ENCODE measurements around the gene ADM5. TPM values are rescaled to one million over a fixed set of nuclear protein-coding genes. Genes with fewer than 3 reads are reported as not detected.

Gene ADM5, protein sequence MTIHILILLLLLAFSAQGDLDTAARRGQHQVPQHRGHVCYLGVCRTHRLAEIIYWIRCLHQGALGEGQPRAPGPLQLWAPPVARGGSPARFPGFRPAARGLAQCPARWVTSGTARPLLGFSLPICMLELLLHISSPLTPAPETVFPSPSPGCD
- total RNA-seq: under 0.01 and 0.78 TPM in 2 replicates

GRCh38 chr19:49689133-49690078 is at the start of gene ADM5:
ADM5 (plus strand) TSS chr19:49689594; CDS start chr19:49689838, 244 bp downstream.

DNA sequence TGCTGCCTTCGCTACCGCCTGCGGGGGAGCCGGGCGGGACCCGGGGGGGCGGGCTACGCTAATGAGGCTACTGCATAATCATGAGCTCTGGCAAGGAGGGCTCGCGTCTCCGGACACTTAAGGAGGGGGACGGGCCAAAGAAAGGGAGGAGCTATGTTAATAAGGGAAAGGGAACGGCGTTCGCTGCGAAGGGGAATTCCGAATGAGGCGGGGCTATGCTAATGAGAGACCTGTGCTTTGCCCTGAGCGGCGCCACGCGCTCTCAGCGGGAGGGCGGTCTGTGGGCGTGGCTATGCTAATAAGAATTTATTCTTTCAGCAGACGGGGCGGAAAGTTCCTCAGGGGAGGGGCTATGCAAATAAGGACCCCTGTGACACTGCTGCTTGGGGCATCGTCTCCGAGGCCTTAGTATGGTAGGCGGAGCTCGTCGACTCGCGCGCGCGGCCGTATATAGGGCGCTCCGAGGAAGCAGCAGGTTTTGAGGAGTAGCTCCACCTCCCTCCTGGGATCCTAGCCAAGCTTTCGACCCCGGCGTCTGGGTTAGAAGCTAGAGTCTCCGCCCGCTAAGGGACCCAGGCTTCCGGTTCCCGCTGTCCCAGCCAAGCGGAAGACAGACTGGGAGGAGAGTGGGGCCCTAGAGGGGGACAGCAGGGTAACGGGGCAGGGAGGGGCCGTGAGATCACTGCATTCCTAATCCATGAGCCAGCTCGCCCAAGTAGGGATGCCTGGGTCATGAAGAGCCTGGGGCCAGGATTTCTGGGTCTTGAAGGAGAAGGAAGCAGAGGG is 49.1 kb upstream of the ADM5 start, which contains the start of gene RRAS:
RRAS (minus strand) TSS at position 31 of the 786 bp plus-strand sequence. CDS start 45 bp downstream, outside the sequence.

DNA sequence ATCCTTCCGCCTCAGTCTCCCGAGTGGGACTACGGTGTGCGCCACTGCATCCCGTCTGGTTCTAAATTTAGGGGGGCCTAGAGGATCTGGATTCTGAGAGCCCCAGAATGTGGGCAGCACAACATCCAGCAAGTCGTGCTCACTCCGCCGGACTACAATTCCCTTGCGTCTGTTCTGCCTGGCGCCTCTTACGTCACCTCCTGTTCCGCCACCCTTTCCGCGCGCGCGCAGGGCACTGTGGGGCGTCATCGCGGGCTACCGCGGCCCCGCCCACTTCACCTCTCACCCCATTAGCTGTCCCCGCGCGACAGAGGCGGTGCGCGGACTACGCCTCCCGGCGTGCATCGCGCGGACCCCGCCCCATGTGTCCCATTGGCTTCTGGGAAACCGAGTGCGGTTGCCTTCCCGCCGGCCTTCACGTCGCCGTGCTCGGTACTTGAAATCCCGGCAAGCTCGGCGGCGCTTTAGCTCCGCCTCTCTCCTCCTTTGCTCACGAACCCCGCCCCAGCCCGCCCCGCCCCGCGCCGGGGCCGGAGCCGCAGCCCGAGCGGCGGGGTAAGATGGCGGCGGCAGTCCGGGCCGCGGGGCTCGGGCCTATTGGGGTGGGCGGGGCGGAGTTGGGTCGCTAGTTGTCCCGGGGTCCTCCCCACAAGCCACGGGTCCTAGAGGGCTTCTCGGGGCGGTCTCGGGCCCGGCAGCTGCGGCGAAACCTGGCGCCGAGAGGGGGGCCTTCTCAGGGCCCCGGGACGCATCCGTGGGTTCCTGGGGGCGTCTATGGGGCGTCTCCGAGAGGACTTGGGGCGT is 47.5 kb upstream of the ADM5 start, which contains the start of gene SCAF1:
SCAF1 (plus strand) TSS at position 522 of the 804 bp plus-strand sequence. CDS start 2,818 bp downstream, outside the sequence.

DNA sequence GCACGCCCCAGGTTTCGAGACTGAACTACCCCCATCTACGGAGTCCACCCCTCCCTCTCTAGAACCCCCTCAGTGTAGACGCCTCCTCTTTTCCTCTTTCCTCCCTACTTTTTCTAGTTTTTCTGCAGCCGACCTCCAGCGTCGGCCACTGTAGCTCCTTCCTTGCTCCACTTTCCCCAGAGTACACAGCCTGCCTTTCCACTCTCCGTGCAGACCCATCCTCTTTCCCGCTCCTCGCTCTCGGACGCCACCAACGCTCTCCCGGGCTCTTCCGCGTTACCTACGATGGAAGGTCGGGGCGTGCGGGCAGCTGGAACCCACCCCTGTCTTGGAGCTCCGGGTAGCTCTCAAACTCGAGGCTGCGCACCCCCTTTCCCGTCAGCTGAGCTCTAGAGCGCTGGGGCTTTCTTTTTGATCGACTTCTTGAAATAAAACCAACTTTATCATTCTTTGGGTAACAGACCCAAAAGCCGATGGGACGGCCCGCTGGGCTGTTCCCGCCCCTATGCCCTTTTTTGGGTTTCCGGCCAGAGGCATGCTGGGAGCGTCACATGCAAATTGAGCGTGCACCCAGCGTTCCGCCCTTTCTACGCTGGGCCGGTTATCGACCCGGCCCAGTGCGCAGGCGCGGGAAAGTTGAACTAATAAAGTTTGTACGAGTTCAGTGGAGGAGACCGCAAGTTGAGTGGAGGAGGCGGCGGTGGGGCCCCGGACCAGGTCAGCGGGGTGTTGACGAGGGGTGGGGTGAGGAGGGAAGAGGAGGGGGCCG is 23.9 kb upstream of the ADM5 start, which contains the start of the genes BCL2L12 and IRF3:
BCL2L12 (plus strand) TSS at position 583 of the 769 bp plus-strand sequence. CDS start 760 bp downstream, outside the sequence.
IRF3 (minus strand) TSS at position 507 of the 769 bp plus-strand sequence. CDS start 1,019 bp downstream, outside the sequence.

GRCh38 chr19:49677231-49677900 is 12.0 kb upstream of the ADM5 start, which contains the start of gene PRMT1:
PRMT1 (plus strand) TSS chr19:49677271; CDS start chr19:49677281, 10 bp downstream.

DNA sequence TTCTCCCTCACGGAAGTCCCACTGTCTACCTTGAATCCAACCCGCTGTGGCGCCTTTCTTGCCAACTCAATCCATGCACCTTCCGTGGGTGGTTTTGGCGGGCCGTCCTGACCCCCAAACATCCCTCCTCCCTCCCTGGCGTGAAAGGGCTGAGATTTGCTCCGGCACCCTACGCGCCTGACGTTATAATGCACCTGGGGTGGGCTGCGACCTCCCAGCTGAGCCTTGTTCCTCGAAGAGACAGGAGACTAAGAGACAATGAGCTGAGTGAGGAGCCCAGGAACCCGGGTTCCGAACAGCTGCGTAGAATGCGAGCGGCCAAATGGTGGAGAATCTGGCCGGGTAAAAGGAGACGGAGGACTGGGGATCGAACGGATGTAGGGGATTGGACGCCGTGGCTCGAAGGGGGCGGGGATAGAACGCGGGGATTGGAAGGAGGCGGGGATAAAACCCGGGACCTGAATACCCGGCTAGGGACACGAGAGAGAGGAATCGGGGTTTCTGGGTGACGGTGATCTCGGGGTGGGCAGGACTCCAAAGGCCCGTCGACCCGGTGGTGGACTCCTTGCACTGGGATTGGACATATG is 1.4 kb downstream of the ADM5 start, which contains the start of gene CPT1C:
CPT1C (plus strand) TSS at position 461 of the 587 bp plus-strand sequence. CDS start 1,137 bp downstream, outside the sequence.

Other genes starting within 250 kb of the ADM5 start
- gene SLC17A7, start 248.1 kb upstream of the ADM5 start, total RNA-seq: 0.21 TPM in 1 of 2 replicates, not detected in the other
- gene PIH1D1, start 237.8 kb upstream of the ADM5 start, total RNA-seq: 69.4 and 70.3 TPM in 2 replicates
- 17.7 and 27.3 TPM in 2 replicates for gene ALDH16A1, start 236.4 kb upstream of the ADM5 start, total RNA-seq
- gene FLT3LG, start 215.4 kb upstream of the ADM5 start, total RNA-seq: 0.34 and 1.00 TPM in 2 replicates
- gene RPL13A, start 202.0 kb upstream of the ADM5 start, total RNA-seq: 2,080 and 4,704 TPM in 2 replicates
- 1,866 and 3,662 TPM in 2 replicates for gene RPS11, start 193.2 kb upstream of the ADM5 start, total RNA-seq
- 10.8 and 13.0 TPM in 2 replicates for gene FCGRT, start 176.9 kb upstream of the ADM5 start, total RNA-seq
- 0.34 and 0.43 TPM in 2 replicates for gene RCN3, start 161.6 kb upstream of the ADM5 start, total RNA-seq
- gene NOSIP, start 109.0 kb upstream of the ADM5 start, total RNA-seq: 28.1 and 57.8 TPM in 2 replicates
- 5.4 and 7.9 TPM in 2 replicates for gene PRRG2, start 108.3 kb upstream of the ADM5 start, total RNA-seq
- 1.4 and 7.8 TPM in 2 replicates for gene PRR12, start 98.4 kb upstream of the ADM5 start, total RNA-seq
- 32.1 and 44.4 TPM in 2 replicates for gene RRAS, start 49.5 kb upstream of the ADM5 start, total RNA-seq
- 11.6 and 31.3 TPM in 2 replicates for gene SCAF1, start 47.4 kb upstream of the ADM5 start, total RNA-seq
- 104 and 109 TPM in 2 replicates for gene IRF3, start 23.7 kb upstream of the ADM5 start, total RNA-seq
- 2.7 and 4.4 TPM in 2 replicates for gene BCL2L12, start 23.7 kb upstream of the ADM5 start, total RNA-seq
- 266 and 394 TPM in 2 replicates for gene PRMT1, start 12.3 kb upstream of the ADM5 start, total RNA-seq
- 0.21 and 0.34 TPM in 2 replicates for gene CPT1C, start 1.5 kb downstream of the ADM5 start, total RNA-seq
- gene TSKS, start 73.7 kb downstream of the ADM5 start, total RNA-seq: 0.34 TPM in 1 of 2 replicates, not detected in the other
- 36.9 and 89.5 TPM in 2 replicates for gene AP2A1, start 77.4 kb downstream of the ADM5 start, total RNA-seq
- gene FUZ, start 123.7 kb downstream of the ADM5 start, total RNA-seq: 10.6 and 16.5 TPM in 2 replicates
- gene MED25, start 128.7 kb downstream of the ADM5 start, total RNA-seq: 7.9 and 25.1 TPM in 2 replicates
- gene PTOV1, start 161.6 kb downstream of the ADM5 start, total RNA-seq: 17.4 and 41.6 TPM in 2 replicates
- gene PNKP, start 178.0 kb downstream of the ADM5 start, total RNA-seq: 27.1 and 27.7 TPM in 2 replicates
- gene AKT1S1, start 187.8 kb downstream of the ADM5 start, total RNA-seq: 7.9 and 11.7 TPM in 2 replicates
- gene TBC1D17, start 188.1 kb downstream of the ADM5 start, total RNA-seq: 4.8 and 8.8 TPM in 2 replicates
- gene IL4I1, start 207.3 kb downstream of the ADM5 start, total RNA-seq: 0.14 and 0.34 TPM in 2 replicates
- 2.4 and 6.3 TPM in 2 replicates for gene ATF5, start 239.6 kb downstream of the ADM5 start, total RNA-seq
- 16.1 and 38.8 TPM in 2 replicates for gene NUP62, start 239.9 kb downstream of the ADM5 start, total RNA-seq

Measured in nasal cavity respiratory epithelium epithelial cell of viscerocranial mucosa (primary cell).